Stimulated activated CD8-positive, alpha-beta memory T cell treated with anti-CD3 and anti-CD28 coated beads, Interleukin-7, amount 100 ng/mL, for 4 hours (primary cell): Measurements from ENCODE around the gene MAPK12.

Experiments used
- DNase-seq, 2 donors: peaks; one replicate each; pipeline ENCODE4 v3.0.0-alpha.2; 2020; ENCODE audit warnings: low read depth in 2 of 2

MAPK12 gene

DNA sequence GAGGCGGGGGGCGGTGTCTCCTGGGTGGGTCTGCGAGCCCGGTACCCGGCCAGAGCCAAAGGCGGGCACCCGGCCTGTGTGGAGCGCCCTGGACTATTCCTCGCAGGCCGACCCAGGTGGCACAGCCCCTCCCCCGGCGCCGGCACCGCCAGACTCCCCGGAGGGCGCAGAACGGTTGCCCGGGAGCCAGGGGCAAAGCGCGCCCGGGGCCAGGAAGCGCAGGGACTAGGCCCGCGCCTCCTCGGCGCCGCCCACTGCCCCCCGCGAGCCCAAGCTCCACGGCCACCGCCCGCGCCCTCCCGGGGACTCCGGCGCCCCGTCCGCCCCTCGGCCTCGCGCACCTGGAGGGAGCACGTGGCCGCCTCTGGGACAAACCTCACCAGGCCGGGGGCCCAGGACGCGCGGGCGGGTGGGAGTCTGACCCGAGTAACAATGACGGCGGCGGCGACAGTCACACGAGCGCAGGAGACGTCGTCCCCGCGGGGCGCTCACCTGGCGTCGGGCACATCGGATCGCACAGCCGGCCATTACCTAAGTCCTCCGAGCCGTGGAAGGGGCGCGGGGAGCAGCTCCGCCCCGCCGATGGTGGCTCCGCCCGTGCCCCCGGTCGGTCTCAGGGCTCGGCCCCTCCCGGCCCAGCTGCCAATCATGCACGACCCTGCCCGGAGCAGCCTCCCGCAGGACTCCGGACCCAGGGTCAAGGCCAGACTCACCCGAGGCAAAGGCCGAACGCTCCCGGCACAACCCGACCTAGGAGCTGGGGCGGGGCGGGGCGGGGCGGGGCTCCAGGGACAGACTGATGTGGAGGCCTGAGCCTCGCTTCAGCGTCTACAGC lies 38.5 kb upstream of the MAPK12 start:
- no peak for DNase-seq

DNA sequence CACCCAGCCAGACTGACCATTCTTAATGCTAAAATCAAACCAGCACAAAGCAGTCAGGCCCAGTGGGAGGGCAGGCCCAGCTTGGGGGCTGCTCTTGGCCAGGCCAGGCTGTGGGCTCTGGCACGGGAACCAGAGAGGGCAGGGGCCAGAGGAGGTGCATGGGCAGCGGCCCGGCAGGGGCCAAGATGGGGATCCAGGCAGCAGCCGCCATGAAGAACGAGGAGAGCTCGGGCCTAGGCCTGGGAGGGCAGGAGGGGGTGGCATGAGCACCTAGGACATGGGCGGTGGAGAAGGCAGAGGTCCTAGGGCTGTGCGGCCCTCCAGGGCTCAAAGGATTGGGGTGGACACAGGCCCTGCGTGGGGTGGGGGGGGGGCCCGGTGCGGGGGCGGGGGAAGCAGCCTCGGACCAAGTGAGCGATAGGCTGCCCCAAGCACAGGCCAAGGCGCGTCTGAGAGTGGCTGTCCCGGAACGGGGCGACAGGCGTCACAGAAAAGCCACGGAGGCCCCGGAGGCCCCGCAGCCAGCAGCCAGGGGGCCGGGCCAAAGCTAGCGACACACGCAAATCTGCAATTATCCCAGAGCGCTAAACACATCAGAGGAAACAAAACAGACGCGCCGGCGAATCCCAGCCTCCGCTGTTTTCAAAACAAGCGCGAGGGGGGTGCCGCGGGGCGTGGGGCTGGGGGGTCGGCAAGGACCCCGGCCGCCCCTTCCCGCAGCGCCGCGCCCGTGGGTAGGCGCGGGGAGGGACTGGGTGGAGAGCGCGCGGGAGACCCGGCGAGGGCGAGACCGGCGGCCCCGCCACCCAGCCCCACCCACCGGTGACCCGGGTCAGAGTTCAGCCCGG lies 37.7 kb upstream of the MAPK12 start:
- no peak for DNase-seq

DNA sequence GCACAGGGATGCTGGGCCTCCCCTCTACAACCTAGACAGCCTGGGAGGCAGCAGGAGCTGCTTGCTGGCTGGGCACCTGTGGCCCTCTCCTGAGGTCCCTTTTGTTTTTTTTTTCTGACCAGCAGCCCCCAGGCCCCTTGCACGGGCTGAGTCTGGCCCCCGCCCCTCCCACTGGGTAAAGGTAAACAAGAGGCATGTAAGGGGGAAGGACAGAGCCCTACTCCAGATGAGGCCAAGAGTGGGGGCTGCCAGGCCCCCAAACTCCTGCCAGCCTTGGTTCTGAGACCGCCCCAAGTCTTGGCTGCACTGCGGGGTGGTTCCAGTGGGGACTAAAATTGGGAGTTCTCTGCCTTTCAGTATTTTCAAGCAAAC lies 36.8 kb upstream of the MAPK12 start:
- no peak for DNase-seq

DNA sequence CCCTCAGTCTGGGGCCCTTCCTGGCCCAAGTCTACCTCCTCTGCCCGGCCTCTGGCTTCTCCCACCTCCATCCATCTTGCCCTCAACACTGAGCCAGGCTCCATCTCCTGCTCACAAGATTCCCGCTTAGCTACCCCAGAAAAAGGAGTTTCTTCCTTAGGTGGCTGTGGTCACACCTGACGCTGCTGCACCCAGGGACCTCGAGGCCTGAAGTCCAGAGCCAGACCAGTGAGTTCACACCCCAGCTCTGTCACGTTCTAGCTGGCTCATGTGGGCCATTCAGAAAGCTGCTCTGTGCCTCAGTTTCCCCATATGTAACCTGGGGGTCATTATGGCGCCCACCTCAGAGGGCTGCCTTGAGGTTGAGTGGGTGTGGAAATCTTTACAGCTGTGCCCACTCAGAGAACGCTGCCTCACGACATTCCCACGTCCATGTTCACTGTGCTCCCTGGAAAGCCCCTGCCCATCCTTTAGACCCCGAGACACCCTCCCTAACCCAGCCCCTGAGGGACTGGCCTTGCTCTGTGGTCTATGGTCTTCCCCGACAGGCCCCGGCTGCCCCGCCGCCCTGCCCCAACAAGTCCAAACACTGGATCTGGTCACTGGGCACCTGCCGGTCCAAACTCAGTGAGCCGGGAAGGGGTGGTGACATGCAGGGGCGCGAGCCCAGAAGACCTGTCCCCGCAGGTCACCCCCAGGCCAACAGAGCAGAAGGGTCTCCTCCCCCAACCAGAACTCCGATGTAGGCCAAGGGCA lies 36.2 kb upstream of the MAPK12 start:
- no peak for DNase-seq

DNA sequence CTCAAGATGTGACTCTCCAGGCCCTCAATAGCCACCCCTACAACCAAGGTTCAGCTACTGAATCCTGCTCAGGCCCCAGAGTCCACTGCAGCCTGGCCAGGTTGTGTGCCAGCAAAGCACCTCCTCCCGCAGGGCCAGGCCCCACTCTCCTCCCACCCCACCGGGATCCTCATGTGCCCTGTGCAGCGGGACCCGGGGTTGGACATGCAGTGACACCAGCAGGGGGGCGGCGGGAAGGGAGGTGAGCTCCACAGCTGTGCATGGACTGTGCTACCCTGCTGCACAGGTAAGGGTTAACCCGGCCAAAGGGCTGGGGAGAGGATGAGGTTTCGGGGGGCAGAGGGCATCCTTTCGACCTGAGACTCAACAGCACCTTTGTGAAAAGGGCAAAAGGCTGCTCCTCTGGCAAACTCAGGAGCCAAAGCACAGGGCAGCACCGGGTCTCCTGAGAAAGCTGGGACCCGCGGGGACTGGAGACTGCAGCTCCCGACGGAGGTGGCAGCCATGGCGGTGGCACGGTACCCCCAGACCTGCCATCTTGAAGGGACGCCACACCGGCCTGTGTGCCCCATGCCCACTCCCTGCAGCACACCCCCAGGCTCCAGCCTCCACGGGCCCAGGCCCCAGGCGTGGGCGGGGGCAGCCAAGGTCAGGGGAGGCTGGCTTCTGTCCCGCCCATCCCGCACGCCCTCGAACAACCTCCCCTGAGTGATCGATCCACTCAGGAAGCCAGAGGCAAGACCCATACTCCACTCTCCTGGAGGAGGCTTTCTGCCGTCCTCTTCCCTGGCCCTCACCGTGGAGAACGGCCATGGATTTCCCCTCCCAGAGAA lies 35.4 kb upstream of the MAPK12 start:
- no peak for DNase-seq

DNA sequence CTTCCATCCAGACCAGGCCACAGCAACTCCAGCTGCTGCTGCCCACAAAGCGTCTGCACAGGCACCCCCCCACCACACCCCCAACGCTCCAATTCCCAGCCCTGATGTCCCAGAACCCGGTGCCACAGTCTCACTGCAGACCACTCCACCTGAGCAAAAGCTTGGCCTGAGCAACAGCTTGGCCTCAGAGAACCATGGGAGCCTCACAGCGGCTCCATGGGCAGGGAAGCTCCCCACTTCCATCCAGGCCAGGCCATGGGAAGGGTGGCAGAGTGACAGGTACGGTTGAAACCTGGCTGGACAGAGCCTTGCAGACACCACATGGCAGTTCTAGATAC lies 32.8 kb upstream of the MAPK12 start:
- DNase-seq, result no peak

DNA sequence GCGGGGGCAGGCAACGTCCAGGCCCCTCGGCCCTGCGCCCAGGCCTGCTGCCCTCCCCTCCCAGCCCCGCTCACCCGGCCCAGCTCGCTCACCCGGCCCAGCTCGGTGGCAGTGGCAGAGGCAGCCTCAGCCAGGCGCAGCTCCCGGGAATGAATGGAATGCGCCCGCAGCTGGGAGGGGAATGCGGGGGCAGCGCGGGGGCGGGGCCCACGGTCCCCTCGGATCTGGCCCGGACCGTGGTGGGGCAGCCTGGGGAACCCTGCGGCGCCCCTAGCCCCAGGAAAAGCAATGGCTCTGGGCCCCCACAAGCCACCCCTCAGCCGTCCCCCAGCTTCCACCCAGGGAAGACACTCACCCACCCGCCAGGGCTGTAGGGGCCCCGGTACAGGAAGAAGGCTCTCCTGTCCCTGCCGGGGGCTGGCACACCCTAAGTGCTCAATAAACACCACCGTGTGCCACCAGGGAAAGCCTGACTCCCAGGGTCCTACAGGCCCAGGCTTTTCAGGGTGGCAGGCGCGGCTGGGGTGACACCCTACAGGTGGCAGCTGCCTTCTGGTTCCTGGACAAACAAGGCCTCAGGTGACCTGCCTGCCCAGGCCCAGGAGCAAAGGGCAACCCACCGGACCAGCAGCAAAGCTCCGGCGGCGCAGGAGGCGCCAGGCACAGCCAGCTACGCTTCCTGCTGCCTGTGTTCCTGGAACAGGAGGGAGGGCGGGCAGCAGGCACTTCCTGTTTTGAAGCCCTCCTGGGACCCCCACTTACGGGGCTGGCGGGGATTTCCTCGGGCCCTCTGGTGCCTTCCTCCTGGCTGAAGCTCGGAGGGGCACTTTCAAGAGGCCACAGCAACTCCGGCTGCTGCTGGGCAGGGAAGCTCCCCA lies 32.2 kb upstream of the MAPK12 start:
- no peak for DNase-seq

DNA sequence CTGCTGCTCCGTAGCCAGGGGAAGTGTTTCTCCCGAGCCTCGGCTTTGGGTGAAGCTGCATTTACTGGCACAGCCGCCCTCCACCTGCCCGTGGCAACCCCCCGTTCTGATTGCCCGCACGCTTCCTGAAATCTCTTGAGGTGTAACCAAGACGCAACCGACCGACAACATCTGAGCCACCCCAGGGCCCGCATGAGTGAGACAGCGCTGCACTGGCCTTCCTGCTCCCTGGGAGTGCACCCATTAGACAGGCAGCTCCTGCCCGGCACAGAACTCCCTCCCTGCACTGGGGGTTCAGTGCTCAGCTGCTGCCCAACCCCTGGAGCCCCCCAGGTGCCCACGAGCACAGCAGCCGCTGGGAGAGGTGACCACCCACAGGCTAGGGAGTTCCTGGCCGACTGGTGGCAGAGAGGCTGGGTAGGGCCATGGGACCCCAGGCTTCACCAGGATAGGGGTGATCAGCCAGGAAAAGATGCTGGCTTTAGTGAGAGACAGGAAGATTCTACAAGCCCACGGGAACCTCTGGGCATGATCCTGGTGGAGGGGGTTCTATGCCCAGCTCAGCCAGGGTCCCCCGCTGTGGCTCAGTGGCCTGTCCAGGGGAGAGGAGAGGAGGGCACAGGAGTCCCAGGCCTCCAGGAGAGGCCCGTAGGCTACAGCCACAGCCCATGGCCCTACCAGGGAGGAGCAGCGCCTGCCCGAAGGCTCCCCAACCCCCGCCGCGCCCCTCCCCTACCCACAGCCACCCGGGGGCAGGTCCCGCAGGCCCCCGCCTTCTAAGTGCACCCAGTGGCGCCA lies 31.4 kb upstream of the MAPK12 start:
- no peak for DNase-seq

DNA sequence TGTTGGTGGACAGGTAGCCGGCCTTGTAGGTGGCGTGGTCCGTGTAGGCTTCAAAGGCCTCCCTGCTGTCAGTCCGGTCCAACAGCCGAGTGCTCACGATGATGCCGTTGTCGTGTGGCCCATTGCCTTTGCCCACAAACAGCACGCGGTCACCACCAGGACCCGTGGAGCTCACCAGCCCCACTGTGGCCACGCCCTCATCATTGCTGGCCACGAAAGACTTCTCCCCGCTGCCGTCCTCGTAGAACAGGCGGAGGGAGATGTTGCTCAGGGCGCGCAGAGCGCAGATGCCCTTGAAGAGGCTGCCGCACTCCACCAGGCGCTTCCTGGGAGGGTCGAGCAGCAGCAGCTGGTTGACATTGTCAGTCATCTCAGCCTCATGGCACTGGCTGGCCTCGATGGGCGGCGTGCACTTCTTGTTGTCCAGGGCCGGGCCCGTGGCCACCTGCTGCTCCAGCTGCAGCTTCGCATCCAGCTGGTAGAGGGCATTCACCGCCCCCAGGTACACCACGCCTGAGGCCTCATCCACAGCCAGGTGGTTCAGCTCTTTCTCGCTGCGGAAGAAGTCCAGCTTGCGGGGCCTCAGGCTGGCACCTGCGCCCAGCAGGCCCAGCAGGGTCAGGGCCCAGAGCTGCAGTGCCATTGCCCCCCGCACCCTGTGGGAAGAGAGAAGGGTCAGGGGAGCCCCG lies 28.6 kb upstream of the MAPK12 start:
- no peak for DNase-seq

DNA sequence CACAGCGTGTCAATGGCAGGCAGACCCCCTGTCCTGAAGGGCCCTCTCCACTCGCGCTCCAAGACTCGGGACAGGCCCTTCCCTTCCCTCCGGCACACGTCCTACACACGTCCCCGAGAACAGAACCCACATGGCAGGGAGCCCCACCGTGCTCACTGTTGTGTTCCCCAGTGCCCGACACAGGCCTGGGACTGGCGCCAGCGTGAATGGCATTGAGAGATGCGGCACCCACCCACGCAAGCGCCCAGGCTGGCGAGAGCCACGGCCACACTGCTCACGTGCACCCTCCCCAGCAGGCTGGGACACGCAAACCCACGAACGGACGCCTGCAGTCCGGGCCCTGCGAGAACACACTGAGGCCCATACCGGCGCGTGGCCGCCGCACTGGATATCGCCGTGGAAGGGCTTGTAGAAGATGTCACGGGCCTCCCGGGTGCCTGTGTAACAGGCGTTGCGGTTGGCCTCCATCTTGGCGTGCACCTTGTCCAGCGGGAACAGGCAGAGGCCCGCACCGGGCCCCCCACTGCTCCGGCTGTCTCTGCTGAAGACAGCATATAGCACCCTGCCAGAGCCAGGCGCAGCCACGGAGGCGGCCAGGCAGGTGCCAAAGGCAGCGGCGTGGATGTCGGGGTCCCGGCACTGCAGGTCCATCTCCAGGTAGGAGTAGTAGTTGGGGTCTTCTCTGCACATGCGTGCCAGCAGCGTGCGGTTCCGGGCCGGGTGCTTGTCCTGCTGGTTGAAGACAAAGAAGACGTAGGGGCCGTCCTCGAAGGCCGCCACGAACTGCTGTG lies 27.9 kb upstream of the MAPK12 start:
- DNase-seq, result no peak

DNA sequence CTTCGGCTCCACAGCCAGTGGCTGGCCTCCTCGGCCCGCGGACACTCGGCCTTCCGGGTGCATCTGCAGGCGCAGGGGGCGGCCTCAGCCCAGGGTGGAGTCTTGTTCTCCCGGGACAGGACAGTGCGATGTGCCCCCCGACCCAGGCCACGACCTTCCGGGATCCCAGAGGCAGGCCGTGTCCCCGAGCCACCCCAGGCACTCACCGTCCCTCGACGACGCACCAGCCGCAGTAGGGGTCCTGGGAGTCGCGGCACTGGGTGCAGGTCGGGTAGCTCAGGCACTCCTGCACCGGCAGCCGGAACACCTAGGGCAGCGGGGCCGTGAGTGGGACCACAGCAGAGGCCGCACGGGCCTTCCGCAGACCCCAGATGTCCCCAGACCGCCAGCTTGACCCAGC lies 26.2 kb upstream of the MAPK12 start:
- DNase-seq, result no peak

DNA sequence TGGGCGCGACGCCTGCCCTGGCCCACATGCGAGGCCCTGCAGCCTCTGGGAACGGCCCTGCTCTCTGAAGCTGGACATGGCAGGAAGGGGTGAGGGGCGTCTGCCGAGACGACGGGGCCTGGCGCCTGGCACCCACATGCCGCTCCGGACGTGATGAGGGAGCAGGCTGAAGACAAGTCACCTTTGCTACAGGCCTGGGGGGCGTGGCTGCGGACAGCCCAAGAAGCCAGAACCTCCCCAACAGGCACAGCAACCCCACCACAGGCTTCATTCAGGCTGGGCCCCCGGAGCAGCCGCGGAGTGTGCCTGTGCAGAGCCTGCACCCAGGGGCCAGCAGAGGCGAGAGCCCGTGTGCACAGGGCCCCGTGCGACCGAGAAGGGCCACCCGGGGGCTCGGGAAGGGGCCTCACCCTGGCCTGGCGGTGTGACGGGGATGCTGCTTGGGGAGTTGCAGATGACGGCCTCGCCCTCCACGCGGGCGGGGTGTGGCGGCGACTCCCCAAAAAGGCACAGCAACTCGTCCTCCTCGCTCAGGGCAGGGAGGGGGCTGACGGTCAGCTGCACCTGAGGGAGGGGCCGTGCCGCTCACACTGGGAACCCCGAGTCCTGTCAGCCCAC lies 25.3 kb upstream of the MAPK12 start:
- no peak for DNase-seq

DNA sequence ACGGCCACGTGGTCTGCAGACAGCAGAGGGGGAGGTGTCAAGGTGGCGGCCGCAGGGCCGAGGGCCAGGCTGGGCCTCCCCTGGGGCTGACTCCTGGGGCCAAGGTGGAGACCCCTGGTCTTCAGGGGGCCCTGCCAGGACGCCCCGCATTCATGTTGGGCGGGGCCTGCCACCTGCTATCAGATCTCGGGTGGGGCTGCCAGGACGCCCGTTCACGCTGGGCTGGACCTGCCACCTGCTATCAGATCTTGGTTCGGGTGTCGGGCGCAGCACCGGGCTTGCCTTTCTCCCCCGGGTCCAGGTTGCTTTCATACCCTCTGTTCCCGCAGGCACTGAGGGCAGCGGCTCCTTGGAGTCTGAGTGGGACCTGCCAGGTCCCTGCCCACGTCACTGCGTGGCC lies 24.8 kb upstream of the MAPK12 start:
- no peak for DNase-seq

DNA sequence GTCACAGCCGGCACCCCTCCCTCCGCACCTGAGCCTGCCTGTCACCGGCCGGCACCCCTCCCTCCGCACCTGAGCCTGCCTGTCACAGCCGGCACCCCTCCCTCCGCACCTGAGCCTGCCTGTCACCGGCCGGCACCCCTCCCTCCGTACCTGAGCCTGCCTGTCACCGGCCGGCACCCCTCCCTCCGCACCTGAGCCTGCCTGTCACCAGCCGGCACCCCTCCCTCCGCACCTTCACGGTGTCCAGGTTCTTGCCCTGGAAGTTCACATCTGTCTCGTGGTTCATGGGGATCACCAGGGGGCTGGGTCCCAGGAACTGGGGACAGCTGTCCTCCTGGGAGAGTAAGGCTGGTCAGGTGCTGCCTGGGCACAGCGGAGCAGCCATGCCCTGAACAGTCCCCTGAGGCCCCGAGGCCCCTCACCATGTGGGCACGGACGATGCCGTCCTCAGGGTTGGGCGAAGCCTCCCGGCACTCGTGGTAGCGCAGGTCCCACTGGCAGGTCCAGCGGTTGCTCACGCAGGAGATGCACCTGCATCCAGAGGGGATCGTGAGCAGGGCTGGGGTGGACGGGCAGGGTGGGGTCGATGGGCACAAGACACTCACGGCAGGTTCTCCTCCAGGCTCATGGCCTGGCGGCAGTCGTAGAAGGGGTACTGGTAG lies 24.2 kb upstream of the MAPK12 start:
- DNase-seq, result no peak

DNA sequence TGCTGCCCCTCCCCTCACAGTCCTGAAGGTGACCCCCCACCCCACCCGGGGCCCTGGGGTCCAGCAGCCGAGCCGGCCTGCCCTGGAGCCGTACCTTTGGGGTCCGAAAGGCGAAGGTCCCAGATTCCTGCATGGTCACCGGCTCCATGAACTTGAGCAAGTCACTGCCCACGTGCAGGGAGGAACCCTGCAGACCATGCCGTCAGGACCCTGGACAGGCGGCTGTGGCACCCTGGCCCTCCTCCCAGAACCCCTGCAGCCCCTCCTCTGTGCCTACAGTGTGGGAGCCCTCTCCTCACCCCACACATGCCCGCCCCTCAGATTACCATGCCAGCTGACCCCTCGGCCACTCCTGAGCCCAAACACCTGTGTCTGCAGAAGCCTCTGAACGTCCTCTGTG lies 23.0 kb upstream of the MAPK12 start:
- no peak for DNase-seq

DNA sequence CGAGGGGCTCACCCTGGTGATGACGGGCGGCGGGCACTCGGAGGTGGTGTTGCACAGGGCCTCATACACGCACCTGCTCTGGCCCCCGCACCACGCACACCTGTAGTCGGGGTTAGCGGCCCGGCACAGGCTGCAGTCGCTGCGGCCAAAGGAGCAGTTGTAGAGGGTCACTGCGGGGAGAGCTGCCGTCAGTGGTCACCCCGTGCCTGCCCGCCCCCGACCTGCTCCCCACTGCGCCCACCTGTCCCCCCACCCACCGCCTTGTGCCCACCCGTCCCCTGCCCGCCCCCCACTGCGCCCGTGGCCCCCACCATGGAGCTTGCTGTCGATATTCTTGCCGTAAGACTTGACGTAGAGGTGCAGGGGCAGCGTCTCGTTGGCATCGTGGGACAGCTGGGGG lies 22.3 kb upstream of the MAPK12 start:
- no peak for DNase-seq

DNA sequence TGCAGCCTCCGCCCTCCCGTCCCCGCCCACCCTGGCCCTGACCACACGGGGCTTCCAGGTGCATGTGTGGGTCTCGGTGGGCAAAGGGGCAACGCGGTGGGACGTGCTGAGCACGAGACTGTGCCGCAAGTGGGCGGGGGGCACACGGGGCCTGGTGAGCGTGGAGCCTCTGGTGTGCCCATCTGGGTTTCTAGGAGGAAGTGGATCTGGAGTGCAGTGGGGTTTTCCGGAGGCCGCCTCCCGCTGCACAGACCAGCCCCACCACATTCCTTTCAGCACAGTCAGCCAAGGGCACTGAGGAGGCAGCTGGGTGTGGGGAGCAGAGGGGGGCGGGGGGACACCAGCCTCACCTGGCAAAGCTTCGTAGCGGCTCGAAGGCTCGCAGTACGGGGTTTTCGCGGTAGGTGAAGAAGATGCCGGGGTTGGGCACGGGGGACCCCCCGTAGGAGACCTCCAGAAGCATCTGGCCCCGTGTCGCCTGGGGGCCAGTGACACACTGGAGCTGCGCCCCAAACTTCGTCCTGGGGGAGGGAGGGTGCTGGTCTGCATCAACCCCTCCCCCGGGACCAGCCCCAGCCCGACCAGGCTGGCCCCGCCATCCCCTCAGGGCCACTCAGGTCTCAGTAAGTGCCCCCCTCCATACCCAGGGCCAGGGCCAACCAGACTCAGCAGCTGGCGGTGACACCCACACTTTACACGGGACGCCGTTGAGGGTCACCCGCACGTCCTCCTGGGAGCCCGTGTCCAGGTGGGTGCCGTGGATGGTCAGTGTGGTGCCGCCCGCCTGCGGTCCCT lies 21.1 kb upstream of the MAPK12 start:
- no peak for DNase-seq
